ENCODE measurements around the gene LIF.

DNA sequence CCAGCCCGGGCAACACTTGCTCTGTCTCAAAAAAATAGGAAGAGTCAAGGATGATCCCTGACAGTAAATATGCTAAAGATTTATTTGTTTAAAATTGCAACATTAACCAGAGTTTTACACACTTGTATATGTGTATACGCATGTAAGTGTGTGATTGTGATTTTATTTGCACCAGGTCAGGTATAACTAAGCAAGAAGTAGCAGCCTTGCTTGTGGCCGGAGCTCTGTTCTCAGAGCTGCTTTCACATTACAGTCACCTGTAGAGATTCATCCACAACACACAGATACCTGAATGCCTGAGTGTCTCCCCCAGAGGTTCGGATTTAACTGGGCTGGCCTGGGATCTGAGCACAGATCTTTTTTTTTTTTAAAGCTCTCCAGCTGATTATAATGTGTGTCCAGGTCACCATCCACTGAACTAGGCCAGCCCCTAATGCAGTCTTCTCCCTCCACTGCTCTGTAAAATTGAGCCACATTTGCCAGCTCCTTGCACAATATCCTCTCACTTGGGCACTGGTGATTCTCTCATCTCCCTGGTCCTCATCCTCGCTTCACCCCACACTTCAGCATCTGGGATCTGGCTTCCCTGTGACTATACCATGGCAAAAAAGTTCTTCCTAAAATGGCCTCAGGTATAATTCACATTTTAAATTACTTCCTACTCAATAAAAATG, 48.3 kb downstream of the LIF start:
- TF ChIP-seq, protein P1, sequence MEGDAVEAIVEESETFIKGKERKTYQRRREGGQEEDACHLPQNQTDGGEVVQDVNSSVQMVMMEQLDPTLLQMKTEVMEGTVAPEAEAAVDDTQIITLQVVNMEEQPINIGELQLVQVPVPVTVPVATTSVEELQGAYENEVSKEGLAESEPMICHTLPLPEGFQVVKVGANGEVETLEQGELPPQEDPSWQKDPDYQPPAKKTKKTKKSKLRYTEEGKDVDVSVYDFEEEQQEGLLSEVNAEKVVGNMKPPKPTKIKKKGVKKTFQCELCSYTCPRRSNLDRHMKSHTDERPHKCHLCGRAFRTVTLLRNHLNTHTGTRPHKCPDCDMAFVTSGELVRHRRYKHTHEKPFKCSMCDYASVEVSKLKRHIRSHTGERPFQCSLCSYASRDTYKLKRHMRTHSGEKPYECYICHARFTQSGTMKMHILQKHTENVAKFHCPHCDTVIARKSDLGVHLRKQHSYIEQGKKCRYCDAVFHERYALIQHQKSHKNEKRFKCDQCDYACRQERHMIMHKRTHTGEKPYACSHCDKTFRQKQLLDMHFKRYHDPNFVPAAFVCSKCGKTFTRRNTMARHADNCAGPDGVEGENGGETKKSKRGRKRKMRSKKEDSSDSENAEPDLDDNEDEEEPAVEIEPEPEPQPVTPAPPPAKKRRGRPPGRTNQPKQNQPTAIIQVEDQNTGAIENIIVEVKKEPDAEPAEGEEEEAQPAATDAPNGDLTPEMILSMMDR (optimal IDR thresholded peaks at IDR 0.05 in 1 of 3, IDR thresholded peaks at IDR 0.05 in 1 of 3, conservative IDR thresholded peaks at IDR 0.05 in 1 of 3; ENCODE audit: extremely low read depth in 1 of 3, insufficient read depth in 2 of 3, low read length in 3 of 3) = no peak
- no peak for TF ChIP-seq EZH2 (IDR thresholded peaks at IDR 0.05; ENCODE audit: low read length)
